ENCODE measurements around the gene CPLX4.
"Not testable (repeated sequence)": the region's sequence is repeated elsewhere in the genome, so short reads cannot be mapped to it uniquely, and the experiment has no call there.

Gene CPLX4

DNA sequence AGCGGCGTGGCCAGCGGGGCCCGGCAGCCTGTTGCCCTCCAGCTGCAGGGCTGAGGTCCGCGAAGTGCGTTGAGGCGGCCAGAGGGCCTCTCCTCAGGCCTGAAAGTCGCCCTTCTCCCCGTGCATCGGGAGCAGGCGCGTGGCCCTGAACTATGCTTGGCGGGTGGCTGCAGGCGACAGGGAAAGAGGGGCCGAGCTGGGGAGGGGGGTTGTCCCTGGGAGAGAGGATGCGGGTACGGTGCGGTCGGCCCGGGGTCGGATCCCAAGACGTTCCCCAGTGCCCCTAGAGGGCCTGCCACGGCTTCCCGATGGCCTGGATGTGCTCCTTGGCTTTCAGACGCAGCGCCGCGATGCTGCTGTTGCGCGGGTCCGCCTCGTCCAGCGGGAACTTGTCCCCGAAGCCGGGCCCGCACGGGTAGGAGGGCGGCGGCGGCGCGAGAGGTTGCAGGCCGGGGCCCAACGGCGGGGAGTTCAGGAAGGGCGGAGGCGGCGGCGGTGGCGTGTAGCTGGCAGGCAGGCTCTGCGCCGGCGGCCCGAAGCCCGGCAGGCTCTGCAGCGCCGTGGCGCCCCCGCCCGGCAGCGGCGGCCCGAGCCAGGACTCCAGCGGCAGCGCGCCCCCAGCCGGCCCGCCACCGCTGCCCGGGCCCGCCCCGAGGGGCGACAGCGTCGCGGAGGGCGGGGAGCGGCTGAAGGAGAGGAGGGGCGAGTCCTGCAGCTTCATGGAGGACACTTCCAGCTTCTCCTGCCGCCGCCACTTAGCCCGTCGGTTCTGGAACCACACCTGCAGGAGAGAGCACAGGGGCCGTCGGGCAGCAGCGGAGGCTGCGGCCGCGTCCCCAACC is 49.5 kb downstream of the CPLX4 start:
- DNase-seq, result no peak

- no peak for DNase-seq
These were observed 50.2 kb downstream of the CPLX4 start for GRCh38 chr18:59268127-59268720.

DNA sequence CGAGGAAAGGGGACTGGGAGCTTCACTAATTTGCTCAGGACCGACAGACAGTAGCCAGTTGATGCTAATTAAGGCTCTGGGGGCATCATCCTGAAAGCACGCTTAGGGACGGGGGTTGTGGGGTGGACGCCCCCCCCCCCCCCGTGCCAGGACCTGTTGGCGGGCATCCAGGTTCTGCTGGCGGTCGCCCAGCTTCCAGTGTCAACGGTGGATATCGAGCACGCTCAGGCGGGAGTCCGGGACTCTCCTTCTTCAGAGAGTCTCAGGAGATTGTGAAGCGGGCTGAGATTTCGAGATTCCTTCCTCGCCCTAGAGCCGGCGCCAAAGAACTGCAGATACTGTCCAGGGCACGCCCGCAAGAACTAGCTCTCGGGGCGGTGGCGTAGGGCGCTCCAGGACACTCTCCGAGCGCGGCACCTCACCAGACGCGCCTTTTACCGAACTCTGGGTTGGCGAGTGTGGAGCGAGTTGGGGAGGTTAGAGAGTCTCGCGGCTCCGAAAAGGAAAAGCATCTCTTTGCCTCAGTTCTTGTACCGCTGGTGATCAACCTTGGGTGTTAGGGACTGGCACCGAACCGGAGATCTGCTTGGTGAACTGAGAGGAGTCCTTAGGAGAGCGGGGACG is 50.8 kb downstream of the CPLX4 start:
- DNase-seq, result no peak

DNA sequence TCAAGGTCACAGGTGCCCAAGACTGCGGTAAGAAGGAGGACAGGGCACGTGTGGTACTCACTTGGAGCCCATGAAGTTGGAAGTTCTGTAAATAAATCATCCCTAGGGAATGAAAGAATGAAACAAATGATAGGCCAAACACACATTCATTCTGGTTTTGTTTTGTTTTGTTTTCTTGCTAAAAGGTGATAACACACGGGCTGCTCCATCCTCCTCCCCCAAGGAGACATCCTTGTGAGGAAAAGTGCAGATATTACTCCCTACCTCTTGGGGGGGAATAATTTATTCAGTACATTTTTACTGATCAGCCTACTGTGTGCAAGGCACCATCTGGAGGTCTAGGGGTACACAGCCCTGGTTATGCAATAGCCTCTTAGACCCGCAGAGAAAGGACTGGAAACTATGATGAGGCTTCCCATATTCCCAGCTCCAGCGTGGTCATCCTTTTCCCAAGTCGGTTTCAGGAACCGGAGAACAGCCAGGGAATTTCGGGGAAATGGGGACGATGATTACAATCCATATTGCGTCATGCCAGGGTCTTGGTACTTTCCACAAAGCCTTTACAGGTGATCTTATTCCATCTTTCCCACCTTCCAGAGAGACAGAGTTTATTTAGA is 51.5 kb downstream of the CPLX4 start:
- no peak for DNase-seq

- no peak for DNase-seq
These were observed 52.0 kb downstream of the CPLX4 start for GRCh38 chr18:59266459-59266858.

DNA sequence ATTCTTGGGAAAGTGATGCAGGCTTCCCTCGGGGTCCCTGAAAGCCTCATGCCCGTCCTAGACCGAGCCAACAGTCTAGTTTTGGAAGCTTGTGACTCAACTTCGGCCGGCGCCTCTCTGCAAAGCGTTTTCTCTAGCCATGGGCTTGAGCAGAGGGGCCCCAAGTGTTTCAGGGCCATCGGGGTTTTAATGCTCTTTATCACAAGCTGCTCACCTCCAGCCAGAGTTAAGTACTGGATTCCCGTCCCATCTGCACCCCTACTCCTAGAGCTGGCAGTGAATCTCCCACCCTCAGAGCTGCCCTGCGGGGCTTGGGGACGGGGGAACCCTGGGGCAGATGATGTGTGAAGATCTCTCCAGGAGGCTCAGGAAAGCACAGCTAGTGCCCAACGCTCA is 52.5 kb downstream of the CPLX4 start:
- no peak for DNase-seq

GRCh38 chr18:59265246-59265973 is 53.0 kb downstream of the CPLX4 start:
- peak; percentile 69 for DNase-seq

GRCh38 chr18:59264651-59265245 is 53.7 kb downstream of the CPLX4 start:
- DNase-seq, result no peak

- DNase-seq, result no peak
These were observed 54.3 kb downstream of the CPLX4 start for GRCh38 chr18:59264121-59264571.

DNA sequence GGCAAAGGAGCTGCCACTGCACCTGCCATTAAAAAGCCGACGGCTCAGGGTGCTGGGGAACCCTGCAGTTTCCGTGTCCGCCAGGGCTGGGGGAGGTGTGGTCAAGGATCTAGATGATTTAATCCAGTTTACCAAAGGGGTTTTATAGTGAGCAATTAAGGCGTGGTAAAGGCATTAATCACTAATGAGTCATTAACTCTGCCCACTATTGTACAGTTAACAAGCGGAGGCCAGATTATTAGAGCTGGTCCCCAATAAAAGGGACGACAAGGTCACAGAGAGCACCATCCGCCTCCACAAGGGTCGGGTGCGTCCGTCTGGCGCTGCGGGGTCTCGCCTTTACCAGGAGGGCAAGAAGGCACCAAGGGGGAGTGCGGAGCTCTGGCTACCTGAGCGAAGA is 54.8 kb downstream of the CPLX4 start:
- DNase-seq, result no peak

GRCh38 chr18:59262243-59262642 is 56.2 kb downstream of the CPLX4 start:
- DNase-seq, result not testable (repeated sequence)

DNA sequence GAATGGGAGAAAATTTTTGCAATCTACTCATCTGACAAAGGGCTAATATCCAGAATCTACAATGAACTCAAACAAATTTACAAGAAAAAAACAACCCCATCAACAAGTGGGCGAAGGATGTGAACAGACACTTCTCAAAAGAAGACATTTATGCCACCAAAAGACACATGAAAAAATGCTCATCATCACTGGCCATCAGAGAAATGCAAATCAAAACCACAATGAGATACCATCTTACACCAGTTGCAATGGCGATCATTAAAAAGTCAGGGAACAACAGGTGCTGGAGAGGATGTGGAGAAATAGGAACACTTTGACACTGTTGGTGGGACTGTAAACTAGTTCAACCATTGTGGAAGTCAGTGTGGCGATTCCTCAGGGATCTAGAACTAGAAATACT is 56.6 kb downstream of the CPLX4 start:
- DNase-seq, result not testable (repeated sequence)

- not testable (repeated sequence) for DNase-seq
These were observed 63.0 kb downstream of the CPLX4 start for GRCh38 chr18:59255491-59255890.

DNA sequence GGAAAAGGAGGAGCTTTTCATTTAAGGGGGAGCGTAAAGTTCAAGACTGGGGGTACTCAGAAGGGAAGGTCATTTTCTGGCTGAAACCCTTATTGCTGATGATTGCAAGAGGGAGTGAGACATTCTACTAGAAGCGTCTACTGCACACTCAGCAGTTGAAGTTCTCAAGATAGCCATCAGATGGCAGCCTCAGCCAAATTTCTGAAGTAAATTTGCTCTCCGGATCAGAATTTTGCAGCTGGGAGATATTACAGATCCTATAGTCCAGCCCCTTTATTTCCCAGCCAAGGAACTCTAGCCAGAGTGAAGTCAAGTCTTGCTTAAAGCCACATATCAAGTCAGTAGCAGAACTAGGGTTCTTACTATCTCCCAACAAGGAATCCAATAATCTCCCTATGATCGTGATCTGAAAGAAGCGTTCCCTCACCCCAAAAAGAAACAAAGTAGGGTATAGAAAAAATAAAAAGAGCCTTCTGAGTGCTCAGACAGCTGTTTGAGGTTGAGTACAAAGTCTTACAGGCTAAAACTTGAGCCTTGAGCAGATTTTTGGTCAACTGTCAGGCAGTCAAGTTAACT is 69.2 kb downstream of the CPLX4 start:
- peak; percentile 74 for DNase-seq

GRCh38 chr18:59246796-59247195 is 71.7 kb downstream of the CPLX4 start:
- DNase-seq, result no peak

Measured in NCI-H2171 treated with DMSO at 0.1 percent for 48 hours (cell line).